Activated CD4-positive, alpha-beta T cell treated with anti-CD3 and anti-CD28 coated beads for 36 hours (primary cell): ENCODE measurements around the gene WIPF1. TPM values are rescaled to one million over a fixed set of nuclear protein-coding genes. Genes with fewer than 3 reads are reported as not detected.

Experiments
- ATAC-seq: fragments of 200-7000 bp; cut with Tn5 transposase; one replicate; pipeline ENCODE4 v1.10.0; 2021; ENCODE audit warnings: mild to moderate bottlenecking, moderate library complexity
- CTCF ChIA-PET: fragments of 350-600 bp; sonication (Branson Sonifier 250); formaldehyde crosslinking; loops from one replicate; lab custom pipeline; 2021; ENCODE audit warnings: antibody characterized with exemption; lab: Charles Lee
- POLR2A ChIA-PET: fragments of 350-600 bp; sonication (Branson Sonifier 250); formaldehyde crosslinking; loops from one replicate; lab custom pipeline; 2021; ENCODE audit warnings: antibody characterized with exemption, inconsistent platforms; lab: Charles Lee
- DNase-seq: peaks from one replicate; pipeline ENCODE4 v3.0.0-alpha.2; 2020
- H3K27ac Mint-ChIP-seq: one replicate; pipeline ENCODE4 v1.8.0; 2021; ENCODE audit warnings: mixed read lengths
- H3K27me3 Mint-ChIP-seq: one replicate; pipeline ENCODE4 v1.8.0; 2021; ENCODE audit warnings: mixed read lengths
- H3K36me3 Mint-ChIP-seq: one replicate; pipeline ENCODE4 v1.8.0; 2021; ENCODE audit warnings: low read depth, mixed read lengths
- H3K4me1 Mint-ChIP-seq: one replicate; pipeline ENCODE4 v1.8.0; 2021; ENCODE audit warnings: mixed read lengths
- H3K4me3 Mint-ChIP-seq: one replicate; pipeline ENCODE4 v1.8.0; 2021; ENCODE audit warnings: mild to moderate bottlenecking, moderate library complexity, mixed read lengths
- H3K9me3 Mint-ChIP-seq: one replicate; pipeline ENCODE4 v1.8.0; 2021; ENCODE audit warnings: low read depth, mixed read lengths
- intact Hi-C, 2 experiments: fragments of 100-400 bp; cut with DNase I in 1 of 2; cut with micrococcal nuclease in 1 of 2; formaldehyde crosslinking; loops; one replicate each; pipeline versions ENCODE4 v1.14.2 to v1.15.1; 2022 to 2024; cut with DNase I, micrococcal nuclease
- total RNA-seq, 2 experiments: library from RNA; stranded (reverse); gene quantifications; one replicate each; pipeline ENCODE4 v1.2.3, GENCODE V29; 2021

WIPF1 gene
- total RNA-seq, 2 experiments from 2014 or later, result 161 to 188 TPM

- DNase-seq (no peak), ATAC-seq (peak; percentile 45)
- peaks cover 45% of the 10 kb centered on the region for H3K36me3 Mint-ChIP-seq
- H3K4me3 Mint-ChIP-seq, result no peak overlapping the region
- ChIA-PET POLR2A (no interaction called here), CTCF (interaction anchor here (0.9 to 1.4 kb wide), 5 partner anchors 10 to 28 kb away, joined by 3 to 4 read pairs (median 4); no protein-coding TSS in a partner anchor)
- H3K27me3 Mint-ChIP-seq, result no peaks in the 10 kb centered on the region
- H3K4me1 Mint-ChIP-seq, result peaks cover 66% of the 10 kb centered on the region
- H3K9me3 Mint-ChIP-seq, result no peaks in the 10 kb centered on the region
- H3K27ac Mint-ChIP-seq, result no peak overlapping the region
- intact Hi-C loops, result no loop called here
Measured at GRCh38 chr2:174623106-174623637, 25.6 kb upstream of the WIPF1 start.

- POLR2A ChIA-PET, result no interaction called here
- no peaks in the 10 kb centered on the region for H3K9me3 Mint-ChIP-seq
- intact Hi-C loops, result no loop called here
- no peak overlapping the region for H3K27ac Mint-ChIP-seq
- H3K4me1 Mint-ChIP-seq, result peaks cover 68% of the 10 kb centered on the region
- peaks cover 35% of the 10 kb centered on the region for H3K36me3 Mint-ChIP-seq
- H3K27me3 Mint-ChIP-seq, result no peaks in the 10 kb centered on the region
- CTCF ChIA-PET, result interaction anchor here (0.8 to 3.5 kb wide), 5 partner anchors 9 to 64 kb away, joined by 3 to 17 read pairs (median 3); no protein-coding TSS in a partner anchor
- ATAC-seq, result no peak
- no peak for DNase-seq
- no peak overlapping the region for H3K4me3 Mint-ChIP-seq
Measured at GRCh38 chr2:174621323-174621722, 23.7 kb upstream of the WIPF1 start.

DNA sequence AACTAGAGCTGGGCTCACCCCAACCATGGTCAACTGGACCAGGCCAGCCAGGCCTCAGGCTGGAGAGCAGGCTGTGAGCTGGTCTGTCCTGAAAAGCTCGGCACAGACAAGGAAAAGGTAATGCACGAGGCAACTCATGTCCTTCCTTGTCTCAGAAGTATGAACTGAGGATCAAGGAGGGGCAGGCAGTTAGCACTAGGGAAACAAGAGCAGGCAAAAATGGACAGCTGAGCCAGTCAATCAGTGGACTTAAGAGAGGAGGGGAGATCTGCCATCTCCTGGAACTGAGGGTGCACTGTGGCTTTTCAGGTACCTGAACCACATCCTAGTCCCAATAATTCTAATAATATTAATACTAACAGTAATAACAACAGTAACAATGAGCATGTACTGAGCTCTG is 20.6 kb upstream of the WIPF1 start:
- intact Hi-C loops, result no loop called here
- Mint-ChIP-seq H3K27ac (peak overlapping the region; percentile 86), H3K36me3 (peaks cover 31% of the 10 kb centered on the region), H3K4me3 (peak overlapping the region; percentile 47), H3K9me3 (no peaks in the 10 kb centered on the region), H3K27me3 (no peaks in the 10 kb centered on the region), H3K4me1 (peaks cover 75% of the 10 kb centered on the region)
- POLR2A ChIA-PET, result interaction anchor here (0.6 to 1.8 kb wide), 3 partner anchors 18 to 126 kb away, joined by 3 to 5 read pairs (median 4); no protein-coding TSS in a partner anchor
- DNase-seq (no peak), ATAC-seq (no peak)
- CTCF ChIA-PET, result interaction anchor here (0.7 to 3.5 kb wide), 7 partner anchors 8 to 81 kb away, joined by 3 to 17 read pairs (median 5); no protein-coding TSS in a partner anchor

- peaks cover 78% of the 10 kb centered on the region for H3K4me1 Mint-ChIP-seq
Measured at GRCh38 chr2:174617718-174618117, 20.1 kb upstream of the WIPF1 start.

GRCh38 chr2:174617120-174617519 is 19.5 kb upstream of the WIPF1 start:
- ChIA-PET POLR2A (interaction anchor here (0.9 to 1.8 kb wide), 3 partner anchors 17 to 21 kb away, joined by 4 to 5 read pairs (median 5); partner anchors contain the start of gene WIPF1), CTCF (interaction anchor here (0.9 to 2.8 kb wide), 7 partner anchors 9 to 82 kb away, joined by 3 to 13 read pairs (median 5); partner anchors contain the start of gene WIPF1)
- ATAC-seq (peak; percentile 56), DNase-seq (no peak)
- peaks cover 80% of the 10 kb centered on the region for H3K4me1 Mint-ChIP-seq
- H3K27me3 Mint-ChIP-seq, result no peaks in the 10 kb centered on the region
- H3K27ac Mint-ChIP-seq, result peak overlapping the region; percentile 86
- peaks cover 29% of the 10 kb centered on the region for H3K36me3 Mint-ChIP-seq
- no peaks in the 10 kb centered on the region for H3K9me3 Mint-ChIP-seq
- H3K4me3 Mint-ChIP-seq, result peak overlapping the region; percentile 47
- intact Hi-C loops, result loop anchor here (1.0 to 2.0 kb wide), 3 partner anchors 9 to 14 kb away; no protein-coding TSS in a partner anchor

More at GRCh38 chr2:174617718-174618117, 20.1 kb upstream of the WIPF1 start:
- H3K36me3 Mint-ChIP-seq, result peaks cover 31% of the 10 kb centered on the region
- DNase-seq, result no peak
- peak overlapping the region; percentile 86 for H3K27ac Mint-ChIP-seq
- H3K27me3 Mint-ChIP-seq, result no peaks in the 10 kb centered on the region
- ATAC-seq, result peak; percentile 54
- intact Hi-C loops, result loop anchor here (1.0 to 2.0 kb wide), 3 partner anchors 9 to 14 kb away; no protein-coding TSS in a partner anchor
- ChIA-PET CTCF (interaction anchor here (0.7 to 3.5 kb wide), 8 partner anchors 8 to 81 kb away, joined by 3 to 17 read pairs (median 4); no protein-coding TSS in a partner anchor), POLR2A (interaction anchor here (1.6 to 1.8 kb wide), 2 partner anchors 18 to 22 kb away, joined by 4 to 5 read pairs; no protein-coding TSS in a partner anchor)
- H3K4me3 Mint-ChIP-seq, result peak overlapping the region; percentile 47
- no peaks in the 10 kb centered on the region for H3K9me3 Mint-ChIP-seq

- DNase-seq, result no peak
- peaks cover 35% of the 10 kb centered on the region for H3K36me3 Mint-ChIP-seq
- H3K27me3 Mint-ChIP-seq, result no peaks in the 10 kb centered on the region
- ChIA-PET POLR2A (interaction anchor here (1.0 kb wide), 1 partner anchor 18 kb away, joined by 3 read pairs; the partner anchor contains the start of gene WIPF1), CTCF (interaction anchor here (0.7 to 2.3 kb wide), 11 partner anchors 8 to 153 kb away, joined by 3 to 13 read pairs (median 4); partner anchors contain the start of gene WIPF1)
- peak overlapping the region; percentile 17 for H3K4me3 Mint-ChIP-seq
- peak overlapping the region; percentile 88 for H3K27ac Mint-ChIP-seq
- no peaks in the 10 kb centered on the region for H3K9me3 Mint-ChIP-seq
- peaks cover 88% of the 10 kb centered on the region for H3K4me1 Mint-ChIP-seq
- intact Hi-C loops, result loop anchor here in 1 of 2 experiments (2.0 kb wide), 1 partner anchor 15 kb away; no protein-coding TSS in a partner anchor
- peak; percentile 67 for ATAC-seq
Measured at GRCh38 chr2:174615871-174616436, 18.4 kb upstream of the WIPF1 start.

DNA sequence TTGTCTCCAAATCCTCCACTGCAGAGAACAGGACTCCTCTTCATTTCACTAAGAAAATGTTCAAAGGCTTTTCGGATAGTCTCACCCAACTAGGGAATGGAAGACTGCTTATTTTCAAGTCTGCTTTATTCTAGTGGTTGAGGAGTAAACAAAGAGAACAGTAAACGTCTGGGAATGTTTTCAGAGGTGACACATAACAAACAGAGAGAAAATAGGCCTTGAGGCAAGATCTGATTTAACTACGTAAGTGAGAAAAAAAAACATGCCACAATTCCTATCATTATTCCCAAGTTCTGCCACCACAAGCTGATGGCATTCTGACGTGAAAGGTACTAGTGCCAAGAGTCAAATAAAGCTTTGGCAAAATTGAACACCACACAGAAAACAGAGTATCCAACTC is 16.7 kb upstream of the WIPF1 start:
- ATAC-seq (no peak), DNase-seq (no peak)
- H3K27me3 Mint-ChIP-seq, result no peaks in the 10 kb centered on the region
- peaks cover 92% of the 10 kb centered on the region for H3K4me1 Mint-ChIP-seq
- no peaks in the 10 kb centered on the region for H3K9me3 Mint-ChIP-seq
- H3K27ac Mint-ChIP-seq, result peak overlapping the region; percentile 51
- no peak overlapping the region for H3K4me3 Mint-ChIP-seq
- intact Hi-C loops, result no loop called here
- ChIA-PET CTCF (interaction anchor here (1.0 to 2.3 kb wide), 5 partner anchors 15 to 73 kb away, joined by 3 to 8 read pairs (median 4); no protein-coding TSS in a partner anchor), POLR2A (no interaction called here)
- H3K36me3 Mint-ChIP-seq, result peaks cover 43% of the 10 kb centered on the region

DNA sequence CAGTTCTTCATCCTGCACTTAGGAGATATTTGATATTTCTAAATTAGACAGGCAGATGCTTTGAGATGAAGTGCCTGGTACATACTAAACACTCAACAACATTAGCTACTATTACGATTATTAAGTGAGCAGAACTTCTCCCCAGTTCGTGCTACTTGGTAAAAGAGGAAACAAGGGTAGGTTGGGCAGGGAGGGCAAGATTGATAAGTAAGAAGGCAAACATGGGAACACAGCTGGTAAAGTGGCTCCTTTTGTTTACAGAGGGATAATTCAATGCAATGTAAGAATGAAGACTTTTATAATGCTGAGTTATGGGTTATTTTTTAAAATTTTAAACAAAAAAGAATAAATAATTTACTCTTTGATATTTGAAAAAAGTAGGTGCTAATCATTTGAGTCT is 15.9 kb upstream of the WIPF1 start:
- Mint-ChIP-seq H3K4me1 (peaks cover 94% of the 10 kb centered on the region), H3K4me3 (no peak overlapping the region), H3K27me3 (no peaks in the 10 kb centered on the region), H3K27ac (peak overlapping the region; percentile 33), H3K9me3 (no peaks in the 10 kb centered on the region), H3K36me3 (peaks cover 43% of the 10 kb centered on the region)
- POLR2A ChIA-PET, result no interaction called here
- DNase-seq (no peak), ATAC-seq (no peak)
- intact Hi-C loops, result no loop called here
- CTCF ChIA-PET, result interaction anchor here (1.0 to 2.3 kb wide), 7 partner anchors 10 to 74 kb away, joined by 3 to 11 read pairs (median 4); no protein-coding TSS in a partner anchor

GRCh38 chr2:174612970-174613369 is 15.4 kb upstream of the WIPF1 start:
- intact Hi-C loops, result no loop called here
- Mint-ChIP-seq H3K9me3 (no peaks in the 10 kb centered on the region), H3K36me3 (peaks cover 41% of the 10 kb centered on the region)

GRCh38 chr2:174611854-174612253 is 14.2 kb upstream of the WIPF1 start:
- ATAC-seq (no peak), DNase-seq (no peak)
- Mint-ChIP-seq H3K4me3 (no peak overlapping the region), H3K27ac (peak overlapping the region; percentile 99), H3K27me3 (no peaks in the 10 kb centered on the region), H3K4me1 (peaks cover 92% of the 10 kb centered on the region), H3K36me3 (peaks cover 39% of the 10 kb centered on the region), H3K9me3 (no peaks in the 10 kb centered on the region)
- ChIA-PET CTCF (interaction anchor here (2.2 to 3.6 kb wide), 4 partner anchors 9 to 34 kb away, joined by 8 to 14 read pairs (median 10); no protein-coding TSS in a partner anchor), POLR2A (no interaction called here)
- intact Hi-C loops, result no loop called here

More at GRCh38 chr2:174612970-174613369, 15.4 kb upstream of the WIPF1 start:
- no peaks in the 10 kb centered on the region for H3K27me3 Mint-ChIP-seq
- peak overlapping the region; percentile 33 for H3K27ac Mint-ChIP-seq
- POLR2A ChIA-PET, result no interaction called here
- peaks cover 94% of the 10 kb centered on the region for H3K4me1 Mint-ChIP-seq
- CTCF ChIA-PET, result interaction anchor here (0.7 to 3.6 kb wide), 8 partner anchors 10 to 71 kb away, joined by 3 to 14 read pairs (median 6); no protein-coding TSS in a partner anchor
- H3K4me3 Mint-ChIP-seq, result no peak overlapping the region
- ATAC-seq (no peak), DNase-seq (no peak)

DNA sequence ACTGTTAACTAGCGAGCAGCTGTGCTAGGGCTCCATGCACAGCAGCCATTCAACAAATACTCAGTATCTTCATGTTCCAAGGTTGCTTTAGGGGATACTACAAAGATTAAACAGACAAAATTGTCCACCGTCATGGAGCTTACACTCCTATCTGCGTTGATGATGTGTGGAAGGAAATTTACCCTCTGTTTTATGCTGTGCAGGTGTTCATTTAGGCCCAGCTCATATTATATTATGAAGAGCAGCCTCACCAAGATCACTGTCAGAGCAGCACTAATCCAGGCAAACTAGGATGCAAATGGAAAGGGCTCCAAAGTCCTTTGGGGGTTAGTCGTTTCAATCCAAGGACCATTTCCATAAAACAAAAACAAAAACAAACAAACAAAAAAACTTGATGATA is 13.4 kb upstream of the WIPF1 start:
- ATAC-seq, result no peak
- no peak for DNase-seq
- Mint-ChIP-seq H3K4me3 (peak overlapping the region; percentile 28), H3K9me3 (no peaks in the 10 kb centered on the region), H3K4me1 (peaks cover 93% of the 10 kb centered on the region), H3K27me3 (no peaks in the 10 kb centered on the region), H3K27ac (peak overlapping the region; percentile 99), H3K36me3 (peaks cover 43% of the 10 kb centered on the region)
- CTCF ChIA-PET, result interaction anchor here (0.7 to 3.6 kb wide), 10 partner anchors 9 to 152 kb away, joined by 3 to 17 read pairs (median 4); partner anchors contain the start of gene WIPF1
- POLR2A ChIA-PET, result interaction anchor here (1.0 to 1.4 kb wide), 2 partner anchors 14 to 17 kb away, joined by 4 to 5 read pairs; partner anchors contain the start of gene WIPF1
- intact Hi-C loops, result no loop called here
